Lung (tissue), 12 donors: ENCODE data around the gene CDRT4. TPM values are rescaled to one million over a fixed set of nuclear protein-coding genes. Genes with fewer than 3 reads are reported as not detected.

ENCODE experiments used
- ATAC-seq: fragments of 200-7000 bp; cut with Tn5 transposase; one replicate; pipeline ENCODE4 v1.9.1; 2020; ENCODE audit warnings: moderate number of reproducible peaks; ENCODE audit not compliant: insufficient read depth, low FRiP score
- DNase-seq, 3 donors: peaks; one replicate each; pipeline ENCODE4 v3.0.0-alpha.2; 2013 to 2017
- H3K27ac ChIP-seq, 2 donors: one replicate each; pipeline ENCODE4 v1.5.1; 2013; ENCODE audit warnings: mild to moderate bottlenecking in 2 of 2, moderate library complexity in 2 of 2, control low read depth in 1 of 2, inconsistent platforms in 1 of 2, low read depth in 1 of 2, low read length in 1 of 2
- H3K27me3 ChIP-seq, 3 donors: one replicate each; pipeline ENCODE4 v1.5.1; 2013; ENCODE audit warnings: low read length in 2 of 3; ENCODE audit not compliant: control insufficient read depth in 3 of 3, insufficient read depth in 3 of 3
- H3K36me3 ChIP-seq, 4 donors: one replicate each; pipeline ENCODE4 v1.5.1; 2013; ENCODE audit warnings: low read length in 4 of 4, mild to moderate bottlenecking in 1 of 4, moderate library complexity in 1 of 4; ENCODE audit not compliant: control insufficient read depth in 4 of 4, insufficient read depth in 4 of 4
- H3K4me1 ChIP-seq, 5 donors: one replicate each; pipeline ENCODE4 v1.5.1; 2013; ENCODE audit warnings: low read length in 5 of 5, mild to moderate bottlenecking in 2 of 5, moderate library complexity in 1 of 5; ENCODE audit not compliant: control insufficient read depth in 5 of 5, insufficient read depth in 5 of 5
- H3K4me3 ChIP-seq: one replicate; pipeline ENCODE4 v1.5.1; 2013; ENCODE audit warnings: mild to moderate bottlenecking, control low read depth, moderate library complexity
- H3K9ac ChIP-seq, 2 donors: one replicate each; pipeline ENCODE4 v1.5.1; 2013; ENCODE audit warnings: low read length in 2 of 2, control low read depth in 1 of 2; ENCODE audit not compliant: insufficient read depth in 1 of 2
- H3K9me3 ChIP-seq, 4 donors: one replicate each; pipeline ENCODE4 v1.5.1; 2013; ENCODE audit warnings: low read length in 3 of 4, mild to moderate bottlenecking in 1 of 4, moderate library complexity in 1 of 4; ENCODE audit not compliant: control insufficient read depth in 4 of 4, insufficient read depth in 3 of 4
- CTCF ChIP-seq: IDR thresholded peaks from 2 replicates; pipeline ENCODE4 v1.5.1; 2012; ENCODE audit warnings: mild to moderate bottlenecking; ENCODE audit errors: control extremely low read depth, extremely low read depth
- WGBS, 2 donors: extraction: QIAGEN DNeasy Blood & Tissue Kit; methylation state at CpG; one replicate each; pipeline ENCODE4 v1.1.7; 2013; 5-methylcytosine and 5-hydroxymethylcytosine counted together
- polyA plus RNA-seq, 2 donors: library from polyadenylated mRNA; stranded (reverse); fragments of 200-250 nt; gene quantifications; one replicate each; pipeline ENCODE4 v1.2.1, GENCODE V29; 2013
- total RNA-seq, 2 donors: library from RNA; depleted of rRNA in 1 of 2; stranded (reverse); fragments of >200 nt in 1 of 2; gene quantifications; one replicate each; pipeline ENCODE4 v1.2.1, GENCODE V29; 2014 to 2021
- donor health status: control.
- donor health status: control.
- donor health status: Bipolar disorder and iron deficiency.
- donor health status: healthy.
- donor health status: DM: yes; HTN: yes; CAD: no.

Gene CDRT4
- total and polyA plus RNA-seq, 4 donors: 0.48 to 8.7 (median 8.6) TPM

- no peak overlapping the region for H3K9ac ChIP-seq
- H3K27ac ChIP-seq: no peak overlapping the region
- no peaks in the 10 kb centered on the region for H3K36me3 ChIP-seq
- WGBS, 2 donors: 25 to 43% methylated on average over 4 of the region's 4 CpGs
- H3K27me3 ChIP-seq: no peaks in the 10 kb centered on the region
- no peak for TF ChIP-seq CTCF
- ATAC-seq (no peak), DNase-seq (no peak)
- H3K4me1 ChIP-seq: peaks cover 0 to 13% (median 3%) of the 10 kb centered on the region in 5 donors
- no peak overlapping the region for H3K4me3 ChIP-seq
- no peaks in the 10 kb centered on the region for H3K9me3 ChIP-seq
Observed at GRCh38 chr17:15444805-15445204, 22.6 kb downstream of the CDRT4 start.

- no peak for TF ChIP-seq CTCF
- Histone ChIP-seq H3K9ac (no peak overlapping the region), H3K36me3 (peaks cover 0 to 4% (median 1%) of the 10 kb centered on the region in 4 donors), H3K27me3 (no peaks in the 10 kb centered on the region), H3K9me3 (no peaks in the 10 kb centered on the region), H3K4me3 (no peak overlapping the region), H3K4me1 (peaks cover 0 to 13% (median 8%) of the 10 kb centered on the region in 5 donors), H3K27ac (no peak overlapping the region)
- DNase-seq (no peak), ATAC-seq (no peak)
- WGBS, 2 donors: 93 to 95% methylated on average over 13 of the region's 13 CpGs
Observed at GRCh38 chr17:15442311-15443180, 24.9 kb downstream of the CDRT4 start.

GRCh38 chr17:15441315-15441714 lies 26.1 kb downstream of the CDRT4 start:
- DNase-seq (no peak), ATAC-seq (no peak)
- peaks cover 3 to 20% (median 13%) of the 10 kb centered on the region in 5 donors for H3K4me1 ChIP-seq
- H3K36me3 ChIP-seq: peaks cover 0 to 6% (median 2%) of the 10 kb centered on the region in 4 donors
- 89 to 93% methylated on average over 4 of the region's 4 CpGs for WGBS, 2 donors
- no peak overlapping the region for H3K4me3 ChIP-seq
- no peaks in the 10 kb centered on the region for H3K27me3 ChIP-seq
- H3K27ac ChIP-seq: no peak overlapping the region
- TF ChIP-seq CTCF: no peak
- H3K9me3 ChIP-seq: no peaks in the 10 kb centered on the region
- no peak overlapping the region for H3K9ac ChIP-seq
